ENCODE data around the gene SOX13. TPM values are rescaled to one million over a fixed set of nuclear protein-coding genes. Genes with fewer than 3 reads are reported as not detected.

Gene SOX13
- total RNA-seq, 1 experiment from 2014 or later, result 81.9 TPM

DNA sequence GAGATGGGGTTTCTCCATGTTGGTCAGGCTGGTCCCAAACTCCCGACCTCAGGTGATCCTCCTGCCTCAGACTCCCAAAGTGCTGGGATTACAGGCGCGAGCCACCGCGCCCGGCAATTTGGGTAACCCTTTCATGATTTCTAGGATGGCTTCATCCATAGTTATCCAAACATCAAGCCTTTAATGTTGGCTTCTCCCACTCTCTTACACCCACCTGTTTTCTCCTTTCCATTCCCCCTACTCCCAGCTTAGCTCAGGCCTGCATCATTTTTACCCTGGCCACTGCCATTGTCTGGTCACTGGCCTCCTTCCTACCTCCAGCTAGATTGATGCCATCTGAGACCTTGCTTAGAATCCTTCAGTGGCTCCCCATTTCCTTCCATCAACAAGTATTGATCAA, 2.0 kb upstream of the SOX13 start:
- no peaks in the 10 kb centered on the region for H3K27me3 ChIP-seq (ENCODE audit: low read length)
- no peak overlapping the region for H3K4me3 ChIP-seq (ENCODE audit: low read length)
- H3F3A ChIP-seq (ENCODE audit: low read length, unreplicated experiment), result no peaks in the 10 kb centered on the region
- ATAC-seq (no peak), DNase-seq (no peak)
- no TSS peak for BruUV-seq (replicated peaks)
- no peak overlapping the region for H3K27ac ChIP-seq (ENCODE audit: low read length)
- H2AFZ ChIP-seq (ENCODE audit: low read length), result no peak overlapping the region
- POLR2A ChIA-PET (ENCODE audit: unreplicated experiment), result no interaction called here
- peaks cover 29% of the 10 kb centered on the region for H3K79me2 ChIP-seq (ENCODE audit: low read length)
- peaks cover 12% of the 10 kb centered on the region for H4K20me1 ChIP-seq (ENCODE audit: low read length)
- peaks cover 7% of the 10 kb centered on the region for H3K4me1 ChIP-seq (ENCODE audit: insufficient read depth, low read length)
- H3K9ac ChIP-seq (ENCODE audit: low read length), result no peak overlapping the region
- no peaks in the 10 kb centered on the region for H3K36me3 ChIP-seq (ENCODE audit: low read depth, low read length)
- intact Hi-C loops (cut with micrococcal nuclease), result no loop called here
- no peaks in the 10 kb centered on the region for H3K9me3 ChIP-seq (ENCODE audit: low read length)
- TF ChIP-seq EZH2phosphoT487 (IDR thresholded peaks at IDR 0.05; ENCODE audit: borderline replicate concordance, low read length) (no peak), EZH2 (IDR thresholded peaks at IDR 0.05; ENCODE audit: low read length, unreplicated experiment) (no peak)
- TF ChIP-seq, protein P1, sequence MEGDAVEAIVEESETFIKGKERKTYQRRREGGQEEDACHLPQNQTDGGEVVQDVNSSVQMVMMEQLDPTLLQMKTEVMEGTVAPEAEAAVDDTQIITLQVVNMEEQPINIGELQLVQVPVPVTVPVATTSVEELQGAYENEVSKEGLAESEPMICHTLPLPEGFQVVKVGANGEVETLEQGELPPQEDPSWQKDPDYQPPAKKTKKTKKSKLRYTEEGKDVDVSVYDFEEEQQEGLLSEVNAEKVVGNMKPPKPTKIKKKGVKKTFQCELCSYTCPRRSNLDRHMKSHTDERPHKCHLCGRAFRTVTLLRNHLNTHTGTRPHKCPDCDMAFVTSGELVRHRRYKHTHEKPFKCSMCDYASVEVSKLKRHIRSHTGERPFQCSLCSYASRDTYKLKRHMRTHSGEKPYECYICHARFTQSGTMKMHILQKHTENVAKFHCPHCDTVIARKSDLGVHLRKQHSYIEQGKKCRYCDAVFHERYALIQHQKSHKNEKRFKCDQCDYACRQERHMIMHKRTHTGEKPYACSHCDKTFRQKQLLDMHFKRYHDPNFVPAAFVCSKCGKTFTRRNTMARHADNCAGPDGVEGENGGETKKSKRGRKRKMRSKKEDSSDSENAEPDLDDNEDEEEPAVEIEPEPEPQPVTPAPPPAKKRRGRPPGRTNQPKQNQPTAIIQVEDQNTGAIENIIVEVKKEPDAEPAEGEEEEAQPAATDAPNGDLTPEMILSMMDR (conservative IDR thresholded peaks at IDR 0.05; ENCODE audit: low read depth, low read length), result no peak
- H3K4me2 ChIP-seq (ENCODE audit: low read length), result no peak overlapping the region
- no peaks in the 10 kb centered on the region for H3K9me2 ChIP-seq (replicated peaks; ENCODE audit: low read length)
- CTCF ChIA-PET, result no interaction called here

DNA sequence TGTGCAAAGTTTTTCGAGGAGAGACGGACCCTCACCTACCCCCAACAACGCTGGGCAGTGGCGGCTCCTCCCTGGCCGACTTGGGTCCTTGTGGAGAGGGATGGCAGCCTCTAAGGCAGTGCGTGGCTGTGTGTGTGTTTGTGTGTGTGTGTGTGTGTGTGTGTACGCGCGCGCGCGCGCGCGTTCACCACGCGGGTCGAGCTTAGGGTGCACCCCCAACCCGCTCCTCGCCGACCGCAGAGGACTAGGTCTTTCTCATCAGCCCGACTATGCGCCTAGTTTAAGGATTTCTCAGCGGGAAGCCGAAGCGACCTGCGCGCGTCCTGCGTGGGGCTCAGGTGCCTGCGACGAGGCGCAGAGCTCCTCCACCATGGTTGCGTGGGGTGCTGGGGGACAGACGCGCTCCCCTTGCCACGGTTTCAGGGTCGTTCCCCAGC, 940 bp downstream of the SOX13 start:
- peak overlapping the region; percentile 80 for H3K9ac ChIP-seq (ENCODE audit: low read length)
- TF ChIP-seq, protein P1 (conservative IDR thresholded peaks at IDR 0.05; ENCODE audit: low read depth, low read length), result no peak
- TF ChIP-seq EZH2 (IDR thresholded peaks at IDR 0.05; ENCODE audit: low read length, unreplicated experiment), result no peak
- TF ChIP-seq EZH2phosphoT487 (IDR thresholded peaks at IDR 0.05; ENCODE audit: borderline replicate concordance, low read length), result no peak
- peak overlapping the region; percentile 97 for H3K4me2 ChIP-seq (ENCODE audit: low read length)
- H2AFZ ChIP-seq (ENCODE audit: low read length), result peak overlapping the region; percentile 49
- H3K27ac ChIP-seq (ENCODE audit: low read length), result peak overlapping the region; percentile 5; the same call in 1 of the 2 replicates
- POLR2A ChIA-PET (ENCODE audit: unreplicated experiment), result no interaction called here
- intact Hi-C loops (cut with micrococcal nuclease), result loop anchor here (1.0 to 2.0 kb wide), 4 partner anchors 29 to 213 kb away; partner anchors contain the start of gene SNRPE
- no TSS peak for BruUV-seq (replicated peaks)
- H3K9me2 ChIP-seq (replicated peaks; ENCODE audit: low read length), result no peaks in the 10 kb centered on the region
- H3F3A ChIP-seq (ENCODE audit: low read length, unreplicated experiment), result no peaks in the 10 kb centered on the region
- H3K36me3 ChIP-seq (ENCODE audit: low read depth, low read length), result no peaks in the 10 kb centered on the region; the same call in 1 of the 2 replicates
- no peaks in the 10 kb centered on the region for H3K27me3 ChIP-seq (ENCODE audit: low read length)
- H3K9me3 ChIP-seq (ENCODE audit: low read length), result no peaks in the 10 kb centered on the region
- peaks cover 34% of the 10 kb centered on the region for H3K4me1 ChIP-seq (ENCODE audit: insufficient read depth, low read length)
- DNase-seq (peak; percentile 27), ATAC-seq (peak; percentile 7)
- peaks cover 59% of the 10 kb centered on the region for H3K79me2 ChIP-seq (ENCODE audit: low read length)
- CTCF ChIA-PET, result interaction anchor here (0.7 to 1.3 kb wide), 2 partner anchors 29 to 56 kb away, joined by 3 read pairs; no protein-coding TSS in a partner anchor
- peak overlapping the region; percentile 88 for H3K4me3 ChIP-seq (ENCODE audit: low read length)
- peaks cover 35% of the 10 kb centered on the region for H4K20me1 ChIP-seq (ENCODE audit: low read length)

Data from PC-3 (cell line).